Natural killer cell (primary cell): ENCODE results near the gene DHRS2. TPM values are rescaled to one million over a fixed set of nuclear protein-coding genes. Genes with fewer than 3 reads are reported as not detected.

Experiments used
- ATAC-seq, 3 donors: fragments of 150-1000 bp in 2 of 3; fragments of 200-7000 bp in 1 of 3; cut with Tn5 transposase; 1 replicate in 1 of 3; 2 replicates in 2 of 3; pipeline ENCODE4 v1.10.0; 2021; ENCODE audit warnings: mild to moderate bottlenecking in 2 of 3, moderate library complexity in 2 of 3
- DNase-seq, 2 donors: peaks; one replicate each; pipeline versions ENCODE4 v3.0.0 to v3.0.0-alpha.2; 2013 to 2021; ENCODE audit warnings: mixed read lengths in 1 of 2
- H3K27ac ChIP-seq: one replicate; pipeline ENCODE4 v1.5.1; 2013; ENCODE audit warnings: mild to moderate bottlenecking, low read length
- H3K27me3 ChIP-seq: one replicate; pipeline ENCODE4 v1.6.1; 2013; ENCODE audit warnings: low read length; ENCODE audit not compliant: control insufficient read depth, insufficient read depth
- H3K36me3 ChIP-seq: one replicate; pipeline ENCODE4 v1.6.1; 2013; ENCODE audit warnings: low read length; ENCODE audit not compliant: control insufficient read depth, insufficient read depth
- H3K4me1 ChIP-seq: one replicate; pipeline ENCODE4 v1.6.1; 2013; ENCODE audit warnings: low read length; ENCODE audit not compliant: control insufficient read depth, insufficient read depth
- H3K4me3 ChIP-seq: one replicate; pipeline ENCODE4 v1.5.1; 2013; ENCODE audit warnings: low read length
- H3K9me3 ChIP-seq: one replicate; pipeline ENCODE4 v1.6.1; 2013; ENCODE audit warnings: low read length; ENCODE audit not compliant: control insufficient read depth, insufficient read depth
- H3K27ac Mint-ChIP-seq, 2 donors: one replicate each; pipeline ENCODE4 v1.8.0; 2022; ENCODE audit warnings: mild to moderate bottlenecking in 2 of 2, mixed read lengths in 2 of 2, moderate library complexity in 1 of 2
- H3K27me3 Mint-ChIP-seq, 2 donors: one replicate each; pipeline ENCODE4 v1.8.0; 2022; ENCODE audit warnings: low read depth in 2 of 2, mixed read lengths in 2 of 2
- H3K36me3 Mint-ChIP-seq: one replicate; pipeline ENCODE4 v1.8.0; 2022; ENCODE audit warnings: mixed read lengths
- H3K4me1 Mint-ChIP-seq, 2 donors: one replicate each; pipeline ENCODE4 v1.8.0; 2022; ENCODE audit warnings: mixed read lengths in 2 of 2
- H3K4me3 Mint-ChIP-seq: one replicate; pipeline ENCODE4 v1.8.0; 2022; ENCODE audit warnings: mild to moderate bottlenecking, moderate library complexity, mixed read lengths
- H3K9me3 Mint-ChIP-seq, 2 donors: one replicate each; pipeline ENCODE4 v1.8.0; 2022; ENCODE audit warnings: mixed read lengths in 2 of 2
- WGBS: methylation state at CpG from one replicate; pipeline ENCODE4 v1.1.7; 2013; ENCODE audit warnings: missing lambda C conversion rate; ENCODE audit not compliant: insufficient coverage; 5-methylcytosine and 5-hydroxymethylcytosine counted together
- intact Hi-C: fragments of 100-400 bp; cut with micrococcal nuclease; formaldehyde crosslinking; loops from one replicate; pipeline ENCODE4 v1.14.2; 2022
- total RNA-seq, 4 donors: library from RNA; stranded (reverse); fragments of 120-200 nt in 1 of 4; gene quantifications; one replicate each; pipeline versions ENCODE4 v1.2.3 to v1.2.4, GENCODE V29; 2013 to 2022
- TF ChIP-seq, protein P1 (sequence below): fragments of 200-600 bp; IDR thresholded peaks from one replicate; pipeline ENCODE4 v1.8.0; 2022; ENCODE audit warnings: antibody characterized with exemption

Gene DHRS2
- total RNA-seq, 3 donors from 2014 or later (not counting 1 experiment from before 2014, with no cell fraction given) = 0.50 TPM; not detected in 2

DNA sequence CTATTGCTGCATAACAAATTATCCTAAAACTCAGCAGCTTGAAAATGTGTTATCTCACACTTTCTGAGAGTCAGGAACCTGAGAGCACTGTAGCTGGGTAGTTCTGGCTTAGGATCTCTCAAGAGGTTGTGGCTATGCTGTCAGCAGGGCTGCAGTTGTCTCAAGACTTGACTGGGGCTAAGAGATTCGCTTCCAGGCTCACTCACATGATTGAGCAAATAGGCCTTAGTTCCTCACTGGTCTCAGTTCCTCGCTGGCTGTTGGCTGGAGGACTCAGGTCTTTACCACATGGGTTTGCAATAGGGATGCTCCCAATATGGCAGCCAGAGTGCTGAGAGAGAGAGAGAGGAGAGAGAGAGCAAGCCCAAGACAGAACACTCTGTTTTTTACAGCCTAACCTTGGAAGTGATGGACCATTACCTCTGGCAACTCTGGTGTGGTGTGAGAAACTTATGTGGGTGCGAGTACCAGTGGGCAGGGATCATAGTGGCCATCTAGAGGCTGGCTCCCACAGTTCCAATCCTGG is 15.9 kb upstream of the DHRS2 start:
- H3K27ac ChIP-seq = no peak overlapping the region
- WGBS = 89% methylated on average over 3 of the region's 3 CpGs
- no peak for ATAC-seq
- H3K9me3 Mint-ChIP-seq = peaks cover 0 to 4% of the 10 kb centered on the region in 2 donors
- no peaks in the 10 kb centered on the region for H3K27me3 ChIP-seq
- intact Hi-C loops = no loop called here
- peaks cover 2% of the 10 kb centered on the region for H3K9me3 ChIP-seq
- peaks cover 11% of the 10 kb centered on the region for H3K36me3 Mint-ChIP-seq
- no peak overlapping the region for H3K4me3 ChIP-seq
- H3K27me3 Mint-ChIP-seq = peaks cover 20 to 30% of the 10 kb centered on the region in 2 donors
- no peak for DNase-seq
- no peak overlapping the region for H3K27ac Mint-ChIP-seq
- no peaks in the 10 kb centered on the region for H3K4me1 Mint-ChIP-seq
- TF ChIP-seq, protein P1, sequence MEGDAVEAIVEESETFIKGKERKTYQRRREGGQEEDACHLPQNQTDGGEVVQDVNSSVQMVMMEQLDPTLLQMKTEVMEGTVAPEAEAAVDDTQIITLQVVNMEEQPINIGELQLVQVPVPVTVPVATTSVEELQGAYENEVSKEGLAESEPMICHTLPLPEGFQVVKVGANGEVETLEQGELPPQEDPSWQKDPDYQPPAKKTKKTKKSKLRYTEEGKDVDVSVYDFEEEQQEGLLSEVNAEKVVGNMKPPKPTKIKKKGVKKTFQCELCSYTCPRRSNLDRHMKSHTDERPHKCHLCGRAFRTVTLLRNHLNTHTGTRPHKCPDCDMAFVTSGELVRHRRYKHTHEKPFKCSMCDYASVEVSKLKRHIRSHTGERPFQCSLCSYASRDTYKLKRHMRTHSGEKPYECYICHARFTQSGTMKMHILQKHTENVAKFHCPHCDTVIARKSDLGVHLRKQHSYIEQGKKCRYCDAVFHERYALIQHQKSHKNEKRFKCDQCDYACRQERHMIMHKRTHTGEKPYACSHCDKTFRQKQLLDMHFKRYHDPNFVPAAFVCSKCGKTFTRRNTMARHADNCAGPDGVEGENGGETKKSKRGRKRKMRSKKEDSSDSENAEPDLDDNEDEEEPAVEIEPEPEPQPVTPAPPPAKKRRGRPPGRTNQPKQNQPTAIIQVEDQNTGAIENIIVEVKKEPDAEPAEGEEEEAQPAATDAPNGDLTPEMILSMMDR = no peak
- no peaks in the 10 kb centered on the region for H3K36me3 ChIP-seq
- H3K4me1 ChIP-seq = no peaks in the 10 kb centered on the region
- H3K4me3 Mint-ChIP-seq = no peak overlapping the region

DNA sequence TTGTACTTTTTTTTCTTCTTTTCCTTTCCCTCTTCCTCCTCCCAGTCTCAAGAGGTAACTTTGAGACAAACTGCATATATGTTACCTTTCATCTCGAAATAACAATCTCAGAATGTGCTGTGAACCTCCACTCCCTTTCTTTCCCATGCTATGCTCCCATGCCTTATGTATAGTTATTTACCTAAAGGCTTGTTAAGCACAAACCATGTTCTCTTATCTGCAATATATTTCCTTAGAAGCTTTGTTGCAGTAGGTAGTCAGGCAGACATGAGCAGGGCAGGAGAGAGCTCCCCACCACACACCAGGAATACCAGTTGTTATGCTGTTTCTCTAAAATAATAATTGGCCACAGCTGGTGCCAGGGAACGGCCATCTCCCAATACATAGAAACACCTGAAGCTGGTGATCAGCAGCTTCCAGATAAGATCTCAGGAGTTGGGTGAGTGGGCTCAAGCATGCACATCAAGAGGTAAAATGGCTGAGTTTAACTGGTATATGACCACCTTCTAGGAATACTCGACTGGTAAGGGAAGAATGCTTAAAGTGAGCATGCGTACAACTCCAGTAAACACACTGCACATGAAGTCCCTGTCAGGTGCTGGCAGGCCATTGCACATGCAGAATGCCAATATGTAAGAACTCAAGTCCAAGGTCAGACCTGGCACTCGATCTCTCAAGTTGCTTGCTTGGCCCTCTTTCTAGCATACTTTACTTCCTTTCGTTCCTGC is 14.8 kb upstream of the DHRS2 start:
- Mint-ChIP-seq H3K4me3 (no peak overlapping the region), H3K36me3 (peaks cover 11% of the 10 kb centered on the region), H3K4me1 (no peaks in the 10 kb centered on the region), H3K9me3 (peaks cover 0 to 4% of the 10 kb centered on the region in 2 donors), H3K27me3 (peaks cover 20 to 30% of the 10 kb centered on the region in 2 donors), H3K27ac (no peak overlapping the region)
- Histone ChIP-seq H3K4me3 (no peak overlapping the region), H3K36me3 (no peaks in the 10 kb centered on the region), H3K9me3 (peaks cover 2% of the 10 kb centered on the region), H3K27me3 (no peaks in the 10 kb centered on the region), H3K27ac (no peak overlapping the region), H3K4me1 (no peaks in the 10 kb centered on the region)
- TF ChIP-seq, protein P1 = no peak
- WGBS = 67% methylated on average over 6 of the region's 6 CpGs
- no peak for ATAC-seq
- intact Hi-C loops = no loop called here
- DNase-seq = no peak

DNA sequence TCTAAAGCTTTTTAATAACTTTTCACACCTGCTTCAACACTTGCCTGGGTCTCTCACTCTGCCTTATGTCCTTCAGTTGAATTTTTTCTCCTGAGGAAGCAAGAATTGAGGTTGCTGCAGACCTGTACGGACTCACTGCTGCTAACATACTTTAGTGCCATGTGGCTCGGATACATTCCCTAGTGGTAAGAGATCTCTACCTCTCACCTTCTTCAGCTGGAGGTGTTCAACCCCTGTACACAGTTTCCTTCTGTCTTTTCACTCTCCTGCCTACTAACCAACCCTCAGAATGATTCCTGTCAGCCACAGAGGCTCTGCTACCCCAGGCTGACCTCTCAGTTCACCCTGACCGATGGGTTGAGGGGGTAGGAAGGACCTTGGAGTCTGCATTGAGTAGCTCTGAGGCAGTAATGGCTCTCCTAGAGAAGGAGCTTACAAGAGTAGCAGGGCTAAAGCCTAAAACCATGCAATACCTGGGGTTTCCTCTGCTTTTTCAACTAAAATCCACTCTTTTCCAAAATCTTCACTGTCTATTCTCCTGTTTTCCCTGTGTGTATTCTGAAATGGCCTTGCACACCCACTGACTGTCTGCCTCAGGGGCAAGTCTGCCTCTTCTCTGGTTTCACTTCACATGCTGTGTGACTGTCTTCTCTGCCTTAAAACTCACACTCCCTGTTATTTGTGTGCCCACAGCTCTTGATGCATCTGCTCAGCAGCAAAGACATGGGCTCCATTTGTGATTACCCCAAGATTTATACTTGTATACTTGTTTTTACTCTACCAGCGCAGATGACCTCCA is 14.0 kb upstream of the DHRS2 start:
- no peaks in the 10 kb centered on the region for H3K4me1 ChIP-seq
- DNase-seq (no peak), ATAC-seq (no peak)
- TF ChIP-seq, protein P1 = no peak
- intact Hi-C loops = no loop called here
- Mint-ChIP-seq H3K36me3 (peaks cover 11% of the 10 kb centered on the region), H3K27me3 (peaks cover 21 to 30% of the 10 kb centered on the region in 2 donors), H3K4me3 (no peak overlapping the region), H3K4me1 (no peaks in the 10 kb centered on the region), H3K27ac (no peak overlapping the region), H3K9me3 (peaks cover 0 to 4% of the 10 kb centered on the region in 2 donors)
- H3K36me3 ChIP-seq = no peaks in the 10 kb centered on the region
- WGBS = 80% methylated on average over 4 of the region's 4 CpGs
- no peak overlapping the region for H3K4me3 ChIP-seq
- H3K9me3 ChIP-seq = peaks cover 2% of the 10 kb centered on the region
- H3K27me3 ChIP-seq = no peaks in the 10 kb centered on the region
- no peak overlapping the region for H3K27ac ChIP-seq
